HUES64 (cell line): Measurements from ENCODE around the gene ING3.

Source experiments
- H3K27ac ChIP-seq: 2 replicates; pipeline ENCODE4 v1.7.0; 2013; ENCODE audit warnings: low read depth, low read length, inconsistent platforms
- H3K27me3 ChIP-seq: 2 replicates; pipeline ENCODE4 v1.6.1; 2013; ENCODE audit warnings: mild to moderate bottlenecking, low read length; ENCODE audit not compliant: insufficient read depth
- H3K36me3 ChIP-seq: 2 replicates; pipeline ENCODE4 v1.6.1; 2013; ENCODE audit warnings: mild to moderate bottlenecking, low read length; ENCODE audit not compliant: insufficient read depth
- H3K4me1 ChIP-seq: 2 replicates; pipeline ENCODE4 v1.6.1; 2013; ENCODE audit warnings: mild to moderate bottlenecking, low read length, moderate library complexity; ENCODE audit not compliant: insufficient read depth
- H3K4me3 ChIP-seq: 2 replicates; pipeline ENCODE4 v1.5.1; 2013; ENCODE audit warnings: mild to moderate bottlenecking, low read length, moderate library complexity
- H3K9ac ChIP-seq: 2 replicates; pipeline ENCODE4 v1.6.1; 2013; ENCODE audit warnings: mild to moderate bottlenecking, low read depth, low read length
- H3K9me3 ChIP-seq: 2 replicates; pipeline ENCODE4 v1.6.1; 2013; ENCODE audit warnings: low read depth, low read length; ENCODE audit not compliant: insufficient read depth
- WGBS: fragments of 150-250, 120-280 bp; methylation state at CpG from one replicate; pipeline ENCODE4 v1.1.7; 2013; ENCODE audit warnings: missing lambda C conversion rate; 5-methylcytosine and 5-hydroxymethylcytosine counted together

The ING3 gene

DNA sequence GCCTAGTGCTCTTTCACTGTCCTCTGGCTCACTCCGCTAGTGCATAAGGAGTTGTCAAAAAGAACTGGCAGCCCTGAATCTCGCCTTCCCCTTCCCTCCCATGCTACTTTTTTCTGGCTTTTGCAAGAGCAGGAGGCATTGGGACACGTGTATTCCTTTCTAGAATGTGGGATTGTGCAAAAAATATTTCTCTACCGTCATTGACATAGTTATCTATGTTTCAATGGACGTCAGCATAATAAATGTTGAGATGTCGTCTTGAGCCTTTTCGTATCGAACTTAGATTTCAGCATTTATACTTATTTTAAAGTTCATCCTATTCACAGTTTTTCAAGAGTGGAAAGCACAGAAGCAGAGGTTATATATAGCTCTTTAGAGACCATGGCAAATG is 727 bp downstream of the ING3 start:
- H3K4me1 ChIP-seq: peaks cover 4% of the 10 kb centered on the region; the same call in 1 of the 2 replicates
- no peaks in the 10 kb centered on the region for H3K27me3 ChIP-seq
- H3K9me3 ChIP-seq: no peaks in the 10 kb centered on the region
- peaks cover 44% of the 10 kb centered on the region for H3K36me3 ChIP-seq
- H3K9ac ChIP-seq: peak overlapping the region; percentile 98
- peak overlapping the region; percentile 97; the same call in 1 of the 2 replicates for H3K27ac ChIP-seq
- H3K4me3 ChIP-seq: peak overlapping the region; percentile 84
- WGBS: 58% methylated on average over 6 of the region's 8 CpGs

DNA sequence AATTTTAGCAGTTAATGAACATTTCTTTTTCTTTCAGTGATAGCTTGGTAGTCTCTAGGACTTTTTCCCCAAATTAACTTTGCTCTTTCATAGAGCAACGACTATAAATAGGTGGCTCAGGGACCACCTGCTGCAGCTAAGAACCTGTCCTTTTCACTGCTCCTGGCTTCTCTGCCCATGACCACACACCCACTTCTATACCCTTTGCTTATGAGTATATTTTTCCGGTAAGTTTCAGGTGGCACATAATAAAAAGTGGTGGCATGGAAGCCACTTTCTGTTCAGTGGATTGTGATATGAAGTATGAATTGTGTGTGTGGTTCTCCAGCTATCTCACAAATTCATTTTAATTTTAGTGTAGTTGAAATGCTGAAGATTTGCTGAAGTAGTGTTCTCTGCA is 1.2 kb downstream of the ING3 start:
- H3K4me1 ChIP-seq: peaks cover 4% of the 10 kb centered on the region; the same call in 1 of the 2 replicates
- WGBS: 91% methylated on average over 2 of the region's 2 CpGs
- no peak overlapping the region for H3K27ac ChIP-seq
- H3K9ac ChIP-seq: no peak overlapping the region
- no peaks in the 10 kb centered on the region for H3K9me3 ChIP-seq
- no peaks in the 10 kb centered on the region for H3K27me3 ChIP-seq
- H3K4me3 ChIP-seq: peak overlapping the region; percentile 84
- H3K36me3 ChIP-seq: peaks cover 49% of the 10 kb centered on the region

DNA sequence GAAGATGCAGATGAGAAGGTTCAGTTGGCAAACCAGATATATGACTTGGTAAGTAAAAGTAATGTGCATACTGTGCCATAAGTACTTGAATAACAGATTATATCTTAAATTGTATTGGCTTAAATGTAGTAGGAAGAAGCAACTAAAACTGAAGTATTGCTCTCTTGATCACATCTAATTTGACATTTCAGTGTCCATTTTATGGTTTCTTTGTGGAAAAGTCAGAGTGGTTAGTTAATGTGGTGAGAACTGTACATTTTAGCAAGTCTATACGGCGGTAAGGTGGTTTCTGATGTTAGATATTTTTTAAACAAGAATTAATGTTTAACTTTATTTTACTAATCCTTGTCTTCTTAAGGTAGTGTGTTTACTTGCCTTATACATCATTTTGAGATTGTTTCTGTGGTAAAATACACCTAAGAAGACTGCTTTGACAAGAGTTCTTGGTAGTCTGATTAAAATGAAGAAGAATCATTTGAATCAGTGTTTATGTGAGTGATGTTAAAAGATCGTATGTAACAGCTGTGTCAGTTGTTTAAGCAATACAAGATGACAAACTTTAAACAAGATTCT is 5.1 kb downstream of the ING3 start:
- 91% methylated on average over 3 of the region's 3 CpGs for WGBS
- no peak overlapping the region for H3K4me3 ChIP-seq
- peaks cover 54% of the 10 kb centered on the region for H3K36me3 ChIP-seq

GRCh38 chr7:120959929-120960484 is 9.4 kb downstream of the ING3 start:
- no peaks in the 10 kb centered on the region for H3K9me3 ChIP-seq
- no peaks in the 10 kb centered on the region for H3K27me3 ChIP-seq
- H3K4me3 ChIP-seq: no peak overlapping the region
- H3K9ac ChIP-seq: no peak overlapping the region
- peaks cover 26% of the 10 kb centered on the region for H3K36me3 ChIP-seq
- peaks cover 12% of the 10 kb centered on the region for H3K4me1 ChIP-seq
- WGBS: 92% methylated on average over 8 of the region's 8 CpGs
- H3K27ac ChIP-seq: no peak overlapping the region

More for the DNA sequence above, 5.1 kb downstream of the ING3 start:
- no peak overlapping the region for H3K27ac ChIP-seq
- no peak overlapping the region for H3K9ac ChIP-seq
- peaks cover 6% of the 10 kb centered on the region for H3K4me1 ChIP-seq
- H3K27me3 ChIP-seq: no peaks in the 10 kb centered on the region
- H3K9me3 ChIP-seq: no peaks in the 10 kb centered on the region

DNA sequence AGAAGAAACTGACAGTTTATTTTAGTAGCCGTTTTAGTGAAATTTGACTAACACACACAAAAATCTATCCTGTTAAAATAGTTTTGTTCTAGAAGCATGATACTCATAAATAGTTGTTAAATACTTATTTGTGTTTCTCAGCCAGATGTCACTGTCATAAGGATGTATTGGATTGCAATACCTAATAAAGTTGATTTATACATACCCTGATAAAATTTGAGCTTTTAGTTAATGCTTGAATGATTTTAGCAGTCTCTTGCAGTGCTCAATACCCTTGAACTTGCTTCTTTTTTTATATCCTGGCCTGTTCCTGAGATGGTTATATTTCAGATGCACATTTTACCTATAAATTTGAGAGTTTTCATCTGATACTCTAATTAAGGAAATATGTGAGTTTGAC is 10.1 kb downstream of the ING3 start:
- Histone ChIP-seq H3K9ac (no peak overlapping the region), H3K4me1 (peaks cover 12% of the 10 kb centered on the region), H3K27me3 (no peaks in the 10 kb centered on the region), H3K27ac (no peak overlapping the region), H3K9me3 (no peaks in the 10 kb centered on the region), H3K36me3 (peaks cover 26% of the 10 kb centered on the region), H3K4me3 (no peak overlapping the region)
- WGBS: no CpG with 5 or more reads among the region's 1 CpG

DNA sequence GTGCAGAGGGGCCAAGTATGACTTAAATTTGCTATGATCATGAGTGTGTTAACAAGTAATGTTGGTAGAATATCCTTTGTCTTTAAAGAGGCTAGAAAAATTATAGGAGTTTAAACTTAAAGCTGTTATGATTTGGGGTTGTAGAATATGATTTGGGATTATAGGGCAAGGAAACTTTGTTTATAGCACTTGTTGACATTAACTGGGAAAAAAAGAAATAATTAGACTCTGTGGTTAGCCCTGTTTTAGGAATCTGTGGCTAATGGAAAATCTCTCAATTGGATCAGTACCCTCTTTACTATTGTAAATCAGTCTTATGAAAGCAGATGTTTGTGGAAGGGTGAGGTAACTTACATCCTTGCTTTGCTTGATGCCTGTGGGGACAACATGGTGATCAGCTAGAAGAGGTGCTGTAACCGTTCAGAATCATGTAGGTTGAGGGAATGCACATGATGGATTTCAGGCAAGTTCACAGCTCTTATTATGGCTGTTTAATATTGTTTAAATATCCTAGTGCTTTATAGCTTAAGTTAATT is 11.1 kb downstream of the ING3 start:
- Histone ChIP-seq H3K36me3 (peaks cover 25% of the 10 kb centered on the region), H3K9me3 (no peaks in the 10 kb centered on the region), H3K27ac (no peak overlapping the region), H3K9ac (no peak overlapping the region), H3K27me3 (no peaks in the 10 kb centered on the region), H3K4me1 (peaks cover 12% of the 10 kb centered on the region), H3K4me3 (no peak overlapping the region)
- 82% methylated on average over 1 of the region's 1 CpG for WGBS

DNA sequence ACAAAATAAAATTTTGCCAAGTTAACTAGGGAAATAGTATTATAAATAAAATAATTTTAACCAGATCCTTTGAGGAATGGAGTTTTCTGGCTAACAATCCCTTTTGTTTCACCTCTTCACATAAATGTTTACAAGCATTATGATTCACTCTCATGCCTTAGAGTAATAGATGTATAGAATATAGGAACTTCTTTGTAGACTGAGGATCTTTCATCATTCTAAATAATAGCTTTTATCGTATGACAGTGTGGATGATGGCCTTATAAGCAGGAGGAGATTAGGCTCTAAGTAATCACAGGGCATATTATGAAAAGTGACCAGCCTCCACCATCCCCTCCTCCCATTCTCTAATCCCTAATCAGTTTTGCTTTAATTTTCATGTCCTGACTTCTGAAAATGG is 13.5 kb downstream of the ING3 start:
- Histone ChIP-seq H3K27ac (no peak overlapping the region), H3K9ac (no peak overlapping the region), H3K9me3 (no peaks in the 10 kb centered on the region), H3K27me3 (no peaks in the 10 kb centered on the region), H3K4me1 (peaks cover 12% of the 10 kb centered on the region), H3K4me3 (no peak overlapping the region), H3K36me3 (peaks cover 42% of the 10 kb centered on the region)
- WGBS: no CpG with 5 or more reads among the region's 1 CpG

- H3K4me1 ChIP-seq: no peaks in the 10 kb centered on the region
- H3K9me3 ChIP-seq: no peaks in the 10 kb centered on the region
- no peak overlapping the region for H3K27ac ChIP-seq
- H3K4me3 ChIP-seq: no peak overlapping the region
- no peaks in the 10 kb centered on the region for H3K27me3 ChIP-seq
- H3K9ac ChIP-seq: no peak overlapping the region
- H3K36me3 ChIP-seq: peaks cover 68% of the 10 kb centered on the region
These were observed 16.4 kb downstream of the ING3 start for GRCh38 chr7:120966961-120967360.

DNA sequence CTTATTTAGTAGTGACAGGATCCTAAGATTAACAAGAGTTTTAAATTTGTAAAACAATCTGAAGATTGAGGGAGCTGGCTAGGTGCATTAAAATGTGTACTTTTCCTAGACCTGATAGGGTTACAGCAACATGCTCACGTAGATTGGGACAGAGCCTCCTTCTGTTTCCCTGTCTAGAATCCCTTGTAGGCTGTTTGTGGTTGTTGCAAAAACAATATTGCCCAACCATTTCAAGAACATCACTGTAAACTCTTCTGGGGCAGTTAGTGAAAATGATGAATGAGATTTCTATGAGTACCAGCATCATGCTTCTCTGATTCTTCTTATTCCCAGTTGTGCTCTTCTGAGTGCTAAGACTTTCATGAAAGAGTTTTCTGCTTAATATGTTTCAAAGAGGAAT is 23.3 kb downstream of the ING3 start:
- no peak overlapping the region for H3K27ac ChIP-seq
- WGBS: 94% methylated on average over 1 of the region's 1 CpG
- peaks cover 78% of the 10 kb centered on the region for H3K36me3 ChIP-seq
- H3K27me3 ChIP-seq: no peaks in the 10 kb centered on the region
- no peak overlapping the region for H3K4me3 ChIP-seq
- H3K4me1 ChIP-seq: no peaks in the 10 kb centered on the region
- no peaks in the 10 kb centered on the region for H3K9me3 ChIP-seq
- H3K9ac ChIP-seq: no peak overlapping the region

- WGBS: 83% methylated on average over 1 of the region's 1 CpG
- Histone ChIP-seq H3K27me3 (no peaks in the 10 kb centered on the region), H3K9ac (no peak overlapping the region), H3K4me1 (no peaks in the 10 kb centered on the region; the same call in 1 of the 2 replicates), H3K4me3 (no peak overlapping the region), H3K9me3 (no peaks in the 10 kb centered on the region), H3K36me3 (peaks cover 20% of the 10 kb centered on the region), H3K27ac (no peak overlapping the region)
These were observed 29.4 kb downstream of the ING3 start for GRCh38 chr7:120979765-120980499.

DNA sequence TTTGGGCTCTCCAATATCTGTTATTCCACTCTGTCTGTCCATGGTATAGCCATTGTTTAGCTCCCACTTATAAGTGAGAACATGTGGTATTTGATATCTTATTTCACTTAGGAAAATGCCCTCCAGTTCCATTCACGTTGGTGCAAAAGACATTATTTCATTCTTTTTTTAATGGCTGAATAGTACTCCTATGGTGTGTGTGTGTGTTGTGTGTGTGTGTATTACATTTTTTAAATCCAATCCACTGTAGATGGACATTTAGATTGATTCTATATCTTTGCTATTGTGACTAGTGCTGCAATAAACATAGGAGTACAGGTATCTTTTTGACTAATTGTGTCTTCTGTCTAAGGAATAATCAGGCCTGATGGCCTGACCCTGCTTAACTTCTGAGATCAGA is 30.5 kb downstream of the ING3 start:
- WGBS: 100% methylated on average over 1 of the region's 1 CpG

More for the DNA sequence above, 30.5 kb downstream of the ING3 start:
- peaks cover 9% of the 10 kb centered on the region for H3K36me3 ChIP-seq
- H3K27ac ChIP-seq: no peak overlapping the region
- H3K9ac ChIP-seq: no peak overlapping the region
- H3K4me3 ChIP-seq: no peak overlapping the region
- H3K9me3 ChIP-seq: no peaks in the 10 kb centered on the region
- H3K27me3 ChIP-seq: no peaks in the 10 kb centered on the region
- no peaks in the 10 kb centered on the region; the same call in 1 of the 2 replicates for H3K4me1 ChIP-seq
